GM23248 (cell line): Measurements from ENCODE around the gene PPP2R1B. TPM values are rescaled to one million over a fixed set of nuclear protein-coding genes. Genes with fewer than 3 reads are reported as not detected.
"Not testable (repeated sequence)": the region's sequence is repeated elsewhere in the genome, so short reads cannot be mapped to it uniquely, and the experiment has no call there.

ENCODE experiments used
- DNase-seq: peaks from one replicate; pipeline ENCODE4 v3.0.0-alpha.2; 2015
- H2AFZ ChIP-seq: fragments of 200-600 bp; sonication (generic); 2 replicates; pipeline ENCODE4 v1.6.1; 2016; ENCODE audit warnings: antibody characterized with exemption
- H3F3A ChIP-seq: fragments of 200-600 bp; sonication (generic); 2 replicates; pipeline ENCODE4 v1.6.1; 2016; ENCODE audit warnings: mild to moderate bottlenecking, antibody characterized with exemption, mixed run types; ENCODE audit not compliant: insufficient read depth
- H3K27ac ChIP-seq: fragments of 200-600 bp; sonication (generic); 2 replicates; pipeline ENCODE4 v1.5.1; 2016; ENCODE audit warnings: mild to moderate bottlenecking
- H3K27me3 ChIP-seq: fragments of 200-600 bp; sonication (generic); replicated peaks from 2 replicates; pipeline ENCODE4 v1.6.1; 2016; ENCODE audit warnings: mild to moderate bottlenecking; ENCODE audit not compliant: insufficient read depth
- H3K36me3 ChIP-seq: fragments of 200-600 bp; sonication (generic); 2 replicates; pipeline ENCODE4 v1.6.1; 2016; ENCODE audit warnings: low read depth, mild to moderate bottlenecking
- H3K4me1 ChIP-seq: fragments of 200-600 bp; sonication (generic); 2 replicates; pipeline ENCODE4 v1.6.1; 2016; ENCODE audit warnings: mild to moderate bottlenecking; ENCODE audit not compliant: insufficient read depth
- H3K4me2 ChIP-seq: fragments of 200-600 bp; sonication (generic); one replicate; pipeline ENCODE4 v1.6.1; 2016; ENCODE audit warnings: mild to moderate bottlenecking; ENCODE audit not compliant: unreplicated experiment
- H3K4me3 ChIP-seq: fragments of 200-600 bp; sonication (generic); 2 replicates; pipeline ENCODE4 v1.5.1; 2016; ENCODE audit warnings: mild to moderate bottlenecking
- H3K79me2 ChIP-seq: fragments of 200-600 bp; sonication (generic); 2 replicates; pipeline ENCODE4 v1.6.1; 2016; ENCODE audit warnings: mild to moderate bottlenecking; ENCODE audit not compliant: insufficient read depth
- H3K9ac ChIP-seq: fragments of 200-600 bp; sonication (generic); 2 replicates; pipeline ENCODE4 v1.6.1; 2016; ENCODE audit warnings: mild to moderate bottlenecking
- H3K9me2 ChIP-seq: fragments of 200-600 bp; sonication (generic); 2 replicates; pipeline ENCODE4 v1.6.1; 2016; ENCODE audit warnings: mixed run types, mild to moderate bottlenecking, moderate library complexity; ENCODE audit not compliant: insufficient read depth
- H3K9me3 ChIP-seq: fragments of 200-600 bp; sonication (generic); one replicate; pipeline ENCODE4 v1.6.1; 2017; ENCODE audit warnings: low read depth
- H4K20me1 ChIP-seq: fragments of 200-600 bp; sonication (generic); 2 replicates; pipeline ENCODE4 v1.6.0; 2016; ENCODE audit not compliant: insufficient read depth
- EZH2 ChIP-seq: fragments of 200-600 bp; sonication (generic); IDR thresholded peaks from 2 replicates; pipeline ENCODE4 v1.6.1; 2018; ENCODE audit warnings: antibody characterized with exemption, mild to moderate bottlenecking; ENCODE audit not compliant: insufficient read depth, poor library complexity, severe bottlenecking
- EZH2phosphoT487 ChIP-seq: fragments of 200-600 bp; sonication (generic); IDR thresholded peaks from 2 replicates; pipeline ENCODE4 v1.6.1; 2018; ENCODE audit warnings: antibody characterized with exemption, moderate library complexity, mild to moderate bottlenecking, low read depth; ENCODE audit not compliant: insufficient read depth
- WGBS, 2 experiments: methylation state at CpG; one replicate each; pipeline ENCODE4 v1.1.6; 2015 to 2017; ENCODE audit warnings: low lambda C conversion rate in 2 of 2, low coverage in 1 of 2; ENCODE audit errors: missing lambda C conversion rate in 2 of 2; 5-methylcytosine and 5-hydroxymethylcytosine counted together
- in situ Hi-C: fragments of 300-500 bp; cut with MboI; formaldehyde crosslinking; loops from 2 replicates; pipeline ENCODE4 v1.15.0; 2020
- polyA plus RNA-seq: library from polyadenylated mRNA; unstranded; fragments of >200 nt; fragmentation: Nextera tagmentation; extraction: Ambion mirVana; gene quantifications from 2 replicates; pipeline ENCODE4 v1.2.1, GENCODE V29; 2016
- total RNA-seq: library from RNA; depleted of rRNA; stranded (reverse); fragments of >200 nt; shearing (Covaris generic); gene quantifications from 2 replicates; pipeline ENCODE4 v1.2.3, GENCODE V29; 2014

PPP2R1B gene
- total and polyA plus RNA-seq, 2 experiments from 2014 or later, result 25.1 to 26.2 TPM

DNA sequence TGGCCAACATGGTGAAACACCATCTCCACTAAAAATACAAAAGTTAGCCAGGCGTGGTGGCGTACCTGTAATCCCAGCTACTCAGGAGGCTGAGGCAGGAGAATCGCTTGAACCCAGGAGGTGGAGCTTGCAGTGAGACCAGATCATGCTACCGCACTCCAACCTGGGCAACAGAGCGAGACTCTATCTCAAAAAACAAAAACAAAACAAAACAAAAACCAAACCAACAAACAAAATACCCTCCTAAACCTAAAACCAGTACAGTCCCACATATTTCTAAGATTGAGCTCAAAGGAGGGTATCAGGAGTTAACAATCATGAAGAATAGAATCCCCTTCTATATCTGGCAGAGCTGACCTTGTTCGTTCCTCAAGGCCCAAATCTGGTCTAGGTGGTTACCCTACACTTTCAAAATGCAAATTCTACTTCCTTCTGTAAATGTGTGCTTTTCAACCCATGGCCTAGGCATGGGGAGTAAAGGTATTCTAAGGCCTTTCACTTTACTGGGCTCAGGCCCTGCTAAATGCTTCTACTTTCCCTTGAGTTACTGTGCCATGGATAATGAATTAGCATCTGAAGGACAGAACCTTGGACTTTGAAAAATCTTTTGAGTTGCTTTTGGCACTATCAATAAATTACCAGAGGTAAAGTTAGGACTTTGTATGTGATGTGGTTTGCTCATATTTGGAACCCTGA lies 10.4 kb upstream of the PPP2R1B start:
- no peak overlapping the region for H3K4me2 ChIP-seq
- no peak for TF ChIP-seq EZH2
- no peak for TF ChIP-seq EZH2phosphoT487

GRCh38 chr11:111774955-111775710 lies 8.9 kb upstream of the PPP2R1B start:
- no peak for TF ChIP-seq EZH2
- no peak for TF ChIP-seq EZH2phosphoT487
- WGBS, 2 experiments, result 68 to 69% methylated on average over 6 of the region's 6 CpGs
- H2AFZ ChIP-seq, result no peak overlapping the region

More for the DNA sequence above, 10.4 kb upstream of the PPP2R1B start:
- Histone ChIP-seq H3K4me3 (no peak overlapping the region), H3F3A (no peaks in the 10 kb centered on the region), H3K9me3 (no peaks in the 10 kb centered on the region), H3K79me2 (no peaks in the 10 kb centered on the region), H3K27ac (no peak overlapping the region), H3K36me3 (no peaks in the 10 kb centered on the region), H3K9ac (no peak overlapping the region), H3K4me1 (0 out of 2 replicates have a peak, but pooled peaks cover 8% of the 10 kb centered on the region), H2AFZ (no peak overlapping the region), H3K9me2 (no peaks in the 10 kb centered on the region), H4K20me1 (no peaks in the 10 kb centered on the region), H3K27me3 (no peaks in the 10 kb centered on the region)
- no peak for DNase-seq
- in situ Hi-C loops, result loop anchor here (10.0 kb wide), 1 partner anchor 322 kb away; no protein-coding TSS in a partner anchor
- WGBS, 2 experiments, result 79 to 85% methylated on average over 6 of the region's 6 CpGs

DNA sequence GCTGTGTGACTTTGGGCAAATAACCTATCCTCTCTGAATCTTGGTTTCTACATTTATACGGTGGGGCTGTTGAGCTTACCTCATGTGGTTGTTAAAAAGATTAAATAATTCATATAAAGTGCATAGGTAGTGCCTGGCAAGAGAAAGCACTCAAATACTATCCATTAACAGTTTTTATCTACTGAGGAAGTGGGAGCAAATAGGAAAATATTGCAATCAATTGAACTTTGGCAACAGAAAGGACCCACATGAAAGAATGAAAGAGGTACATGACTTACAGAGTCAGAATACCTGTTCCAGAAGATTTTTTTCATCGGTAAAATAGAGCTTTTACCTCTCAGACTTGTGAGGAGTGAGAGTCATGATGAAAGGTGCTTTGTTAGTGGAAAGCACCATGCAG lies 6.3 kb upstream of the PPP2R1B start:
- no peak for TF ChIP-seq EZH2phosphoT487
- TF ChIP-seq EZH2, result no peak
- Histone ChIP-seq H4K20me1 (no peaks in the 10 kb centered on the region), H3K4me3 (no peak overlapping the region), H3K9ac (no peak overlapping the region), H3K4me2 (no peak overlapping the region), H3K36me3 (no peaks in the 10 kb centered on the region), H3K27me3 (no peaks in the 10 kb centered on the region), H2AFZ (no peak overlapping the region), H3K27ac (no peak overlapping the region), H3K79me2 (no peaks in the 10 kb centered on the region), H3K9me3 (no peaks in the 10 kb centered on the region), H3F3A (no peaks in the 10 kb centered on the region), H3K4me1 (0 out of 2 replicates have a peak, but pooled peaks cover 8% of the 10 kb centered on the region), H3K9me2 (no peaks in the 10 kb centered on the region)
- no peak for DNase-seq
- 88 to 93% methylated on average over 2 of the region's 2 CpGs for WGBS, 2 experiments
- in situ Hi-C loops, result loop anchor here (10.0 kb wide), 1 partner anchor 318 kb away; no protein-coding TSS in a partner anchor

More at GRCh38 chr11:111774955-111775710, 8.9 kb upstream of the PPP2R1B start:
- H3K4me2 ChIP-seq, result no peak overlapping the region
- DNase-seq, result peak; percentile 21
- no peaks in the 10 kb centered on the region for H3K9me2 ChIP-seq
- H3K36me3 ChIP-seq, result no peaks in the 10 kb centered on the region
- H3K27me3 ChIP-seq, result no peaks in the 10 kb centered on the region
- H3K9ac ChIP-seq, result no peak overlapping the region
- no peaks in the 10 kb centered on the region for H3K79me2 ChIP-seq
- no peaks in the 10 kb centered on the region for H4K20me1 ChIP-seq
- H3K9me3 ChIP-seq, result no peaks in the 10 kb centered on the region
- H3K4me1 ChIP-seq, result 0 out of 2 replicates have a peak, but pooled peaks cover 8% of the 10 kb centered on the region
- in situ Hi-C loops, result loop anchor here (10.0 kb wide), 1 partner anchor 320 kb away; no protein-coding TSS in a partner anchor
- H3F3A ChIP-seq, result no peaks in the 10 kb centered on the region
- no peak overlapping the region for H3K4me3 ChIP-seq
- H3K27ac ChIP-seq, result no peak overlapping the region

GRCh38 chr11:111771205-111771604 lies 5.0 kb upstream of the PPP2R1B start:
- in situ Hi-C loops, result loop anchor here (10.0 kb wide), 1 partner anchor 316 kb away; no protein-coding TSS in a partner anchor
- not testable (repeated sequence) for H4K20me1 ChIP-seq, H3K79me2 ChIP-seq, H3K9me2 ChIP-seq, H3K27ac ChIP-seq, H2AFZ ChIP-seq, DNase-seq, H3K4me3 ChIP-seq, H3K9me3 ChIP-seq, H3K9ac ChIP-seq, H3K36me3 ChIP-seq, H3K4me2 ChIP-seq, H3K27me3 ChIP-seq
- Histone ChIP-seq H3F3A (peaks cover 10% of the 10 kb centered on the region), H3K4me1 (peaks cover 12% of the 10 kb centered on the region; the same call in 1 of the 2 replicates)
- 82 to 94% methylated on average over 5 of the region's 5 CpGs for WGBS, 2 experiments
